Stimulated activated CD4-positive, alpha-beta T cell treated with anti-CD3 and anti-CD28 coated beads, Interleukin-15, amount 100 ng/mL, for 24 hours (primary cell): ENCODE data around the gene HELB.

Source experiments
- DNase-seq: peaks from one replicate; pipeline ENCODE4 v3.0.0-alpha.2; 2020

HELB gene

GRCh38 chr12:66304296-66304900, 2.1 kb downstream of the HELB start:
- DNase-seq, result no peak

DNA sequence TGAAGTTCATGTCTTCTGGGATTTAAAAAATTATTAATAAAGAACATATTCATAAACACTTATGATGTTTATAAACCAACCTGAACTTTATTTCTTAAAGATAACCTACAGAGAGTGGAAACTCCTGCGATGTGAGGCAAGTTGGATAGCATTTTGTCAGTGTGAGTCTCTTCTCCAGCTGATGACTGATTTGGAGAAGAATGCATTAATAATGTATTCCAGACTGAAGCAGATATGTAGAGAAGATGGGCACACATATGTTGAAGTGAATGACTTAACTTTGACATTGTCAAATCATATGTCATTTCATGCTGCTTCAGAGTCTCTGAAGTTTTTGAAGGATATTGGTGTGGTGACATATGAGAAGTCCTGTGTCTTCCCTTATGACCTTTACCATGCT, 7.3 kb downstream of the HELB start:
- DNase-seq, result no peak

- no peak for DNase-seq
Measured at GRCh38 chr12:66312189-66312588, 9.9 kb downstream of the HELB start.

DNA sequence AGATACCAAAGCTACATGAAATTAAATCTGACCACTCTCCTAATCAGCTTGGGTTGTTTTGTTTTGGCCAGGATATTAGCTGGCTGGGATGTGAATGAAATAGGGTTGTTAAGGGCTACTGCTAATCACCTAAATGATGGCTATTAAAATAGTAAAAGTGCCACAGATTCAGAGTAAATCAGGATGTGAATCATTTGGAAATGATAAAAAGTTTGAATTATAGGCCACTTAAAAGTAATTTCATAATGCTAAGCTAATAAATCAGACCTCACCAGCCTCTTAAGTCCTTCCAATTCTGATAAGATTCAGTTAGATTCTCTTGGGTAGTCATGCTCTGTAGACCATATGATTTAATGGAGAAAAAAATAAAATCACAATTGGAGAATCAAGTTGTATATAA, 12.0 kb downstream of the HELB start:
- no peak for DNase-seq

- DNase-seq, result no peak
Measured at GRCh38 chr12:66319266-66319954, 17.1 kb downstream of the HELB start.

- no peak for DNase-seq
Measured at GRCh38 chr12:66320996-66321395, 18.7 kb downstream of the HELB start.

DNA sequence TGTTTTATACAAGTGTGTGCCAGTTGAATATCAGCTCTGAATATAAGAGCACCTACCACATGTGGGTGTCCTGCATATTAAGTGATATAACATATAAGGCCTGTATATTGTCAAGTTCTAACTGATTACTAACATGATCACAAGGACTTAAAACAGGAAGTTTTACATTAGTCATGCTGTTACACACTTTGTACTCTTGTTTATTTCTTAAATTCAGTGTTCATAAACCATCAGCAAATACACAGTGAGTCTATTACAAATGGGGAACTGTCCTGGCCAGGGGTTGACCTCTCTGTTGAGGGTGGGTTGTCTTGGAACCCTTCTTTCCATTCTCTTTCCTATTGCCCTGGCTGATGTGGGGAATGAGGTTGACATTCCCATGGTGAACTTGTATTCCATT, 19.1 kb downstream of the HELB start:
- DNase-seq, result no peak

GRCh38 chr12:66323017-66323416, 20.7 kb downstream of the HELB start:
- DNase-seq, result no peak

- DNase-seq, result no peak
Measured at GRCh38 chr12:66329941-66330340, 27.6 kb downstream of the HELB start.

GRCh38 chr12:66331016-66331415, 28.7 kb downstream of the HELB start:
- DNase-seq, result no peak

GRCh38 chr12:66331814-66332213, 29.5 kb downstream of the HELB start:
- no peak for DNase-seq

- no peak for DNase-seq
Measured at GRCh38 chr12:66335746-66336145, 33.5 kb downstream of the HELB start.

GRCh38 chr12:66337381-66338010, 35.2 kb downstream of the HELB start:
- no peak for DNase-seq

GRCh38 chr12:66340131-66340530, 37.8 kb downstream of the HELB start:
- DNase-seq, result no peak

- no peak for DNase-seq
Measured at GRCh38 chr12:66341126-66341525, 38.8 kb downstream of the HELB start.

DNA sequence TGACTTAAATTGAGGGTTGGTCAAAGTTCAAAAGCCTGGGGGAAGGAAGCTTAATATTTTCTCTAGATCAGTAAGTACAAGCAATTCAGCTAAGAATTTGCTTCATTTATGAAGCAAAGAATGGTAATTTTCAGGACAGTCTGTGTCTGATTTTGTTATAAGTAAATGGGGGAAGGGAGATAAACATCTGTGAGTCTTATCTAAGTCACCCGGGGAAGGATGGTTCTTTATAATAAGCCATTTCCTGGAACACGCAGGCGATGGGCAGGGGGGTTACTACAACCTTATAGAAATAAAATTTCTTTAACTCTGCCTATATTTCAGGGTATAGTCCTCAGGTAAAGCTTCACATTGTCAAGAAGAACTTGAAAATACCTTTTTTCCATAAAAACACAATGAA, 42.9 kb downstream of the HELB start:
- no peak for DNase-seq

- no peak for DNase-seq
Measured at GRCh38 chr12:66345956-66346355, 43.7 kb downstream of the HELB start.

DNA sequence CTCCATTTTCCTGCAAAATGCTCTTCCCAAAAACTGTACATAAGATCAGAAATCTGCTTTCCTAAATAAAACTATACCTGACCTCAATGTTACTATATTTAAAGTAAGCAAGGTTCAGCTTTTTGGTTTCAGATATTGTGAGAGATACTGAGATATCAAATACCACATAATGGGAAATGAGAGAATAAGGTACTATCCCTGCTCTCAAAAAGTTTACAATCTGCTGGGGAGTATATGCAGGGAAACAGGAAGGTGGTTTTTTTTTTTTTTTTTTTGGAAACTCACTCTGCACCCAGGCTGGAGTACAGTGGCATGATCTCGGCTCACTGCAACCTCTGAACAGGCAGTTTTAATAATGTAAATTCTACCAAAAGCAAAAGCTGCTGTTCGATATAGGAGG, 49.0 kb downstream of the HELB start:
- DNase-seq, result no peak

DNA sequence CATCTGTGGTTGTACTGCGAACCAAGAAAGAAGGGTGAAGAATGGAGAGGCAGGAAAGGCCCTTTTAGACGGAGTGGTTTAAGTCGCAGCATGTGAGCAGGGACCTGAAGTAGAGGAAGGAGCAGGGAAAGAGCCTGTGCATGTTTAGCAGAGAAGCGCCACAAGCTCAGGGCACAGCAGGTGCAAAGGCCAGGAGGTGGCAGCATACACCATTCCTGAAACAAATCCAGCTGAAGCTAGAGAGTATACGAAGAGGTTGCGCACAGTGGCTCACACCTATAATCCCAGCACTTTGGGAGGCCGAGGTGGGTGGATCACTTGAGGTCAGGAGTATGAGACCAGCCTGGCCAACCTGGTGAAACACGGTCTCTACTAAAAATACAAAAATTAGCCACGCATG, 49.9 kb downstream of the HELB start:
- DNase-seq, result no peak

- DNase-seq, result no peak
Measured at GRCh38 chr12:66352899-66353298, 50.6 kb downstream of the HELB start.

- DNase-seq, result no peak
Measured at GRCh38 chr12:66354291-66354690, 52.0 kb downstream of the HELB start.

- DNase-seq, result no peak
Measured at GRCh38 chr12:66359300-66359699, 57.0 kb downstream of the HELB start.

DNA sequence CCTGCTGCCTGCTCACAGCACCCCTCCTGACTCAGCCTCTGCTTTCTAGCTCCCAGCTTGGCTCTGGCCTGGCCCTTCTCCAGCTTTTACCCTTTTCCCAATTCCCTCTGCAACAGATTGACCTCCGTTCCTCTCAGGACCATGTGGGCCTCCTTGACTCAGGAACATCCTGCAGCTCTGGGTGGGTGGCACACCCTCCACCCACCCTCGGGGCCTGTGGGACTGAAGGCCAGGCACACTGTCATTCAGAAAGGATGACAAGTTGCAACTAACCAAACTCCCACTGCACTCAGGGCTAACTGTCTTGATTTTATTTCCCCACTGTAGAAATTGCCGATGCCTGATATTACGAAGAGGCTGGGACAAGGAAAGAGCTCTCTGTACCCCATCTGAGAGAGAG, 59.4 kb downstream of the HELB start:
- DNase-seq, result no peak

DNA sequence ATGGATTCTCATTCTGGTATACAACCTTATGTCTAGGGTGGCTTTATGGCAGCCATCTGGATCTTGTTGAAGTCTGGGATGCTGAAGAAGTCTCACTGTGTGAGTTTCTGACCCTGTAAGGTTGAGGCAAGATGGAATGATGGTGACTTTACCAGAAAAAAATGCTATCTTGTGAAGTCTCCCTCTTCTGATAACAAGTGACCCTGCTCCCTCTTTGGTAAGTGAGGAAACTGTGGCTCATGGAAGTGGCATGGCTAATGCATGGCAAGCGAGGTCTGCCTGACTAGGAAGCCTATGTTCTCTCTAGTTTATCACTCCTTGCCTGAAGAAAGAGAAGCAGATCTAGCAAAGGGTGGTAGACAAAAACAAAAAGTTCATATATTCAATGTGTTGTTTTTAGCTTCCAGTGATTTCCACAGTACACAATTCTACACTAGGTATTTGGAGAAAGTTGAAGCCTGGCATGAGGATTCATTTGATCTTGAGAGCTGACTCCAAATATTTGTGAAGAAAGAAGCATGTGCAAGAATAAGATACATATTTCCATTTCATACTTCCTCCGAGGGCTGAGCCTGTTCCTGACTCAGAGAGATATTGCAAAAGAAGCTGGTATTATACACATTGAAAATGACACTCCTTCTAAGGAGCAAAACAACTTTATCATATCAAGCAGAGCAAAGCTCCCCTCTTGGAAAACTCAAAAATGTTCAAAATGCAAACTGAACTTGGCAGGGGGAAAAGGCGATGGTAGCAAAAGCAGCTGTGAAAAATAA, 63.6 kb downstream of the HELB start:
- DNase-seq, result no peak
